ENCODE data around the gene CLASRP.

The CLASRP gene

DNA sequence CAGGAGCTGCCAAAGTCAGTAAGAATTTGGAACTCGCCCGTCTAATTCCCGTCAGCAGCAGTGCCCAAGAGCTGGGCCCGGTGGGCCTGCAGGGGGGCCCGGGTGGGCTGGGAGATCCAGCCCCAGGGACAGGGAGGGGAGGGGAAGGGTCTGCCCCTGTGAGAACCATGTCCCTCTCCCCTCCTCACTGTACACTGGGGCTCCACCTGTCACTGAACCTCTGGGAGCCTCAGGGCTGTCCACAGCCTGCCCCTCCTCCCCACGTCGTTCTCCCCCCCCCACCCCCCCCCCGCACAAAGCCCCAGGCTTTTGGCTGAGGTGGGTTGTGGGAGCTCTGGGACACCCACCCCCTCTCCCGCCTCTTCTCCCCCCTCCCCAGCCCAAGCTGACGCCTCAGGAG, 29.2 kb downstream of the CLASRP start:
- TF ChIP-seq TAF1 (IDR thresholded peaks at IDR 0.05; ENCODE audit: borderline replicate concordance, insufficient read depth, low read length) (no peak), SIN3A (IDR thresholded peaks at IDR 0.05; ENCODE audit: borderline replicate concordance, insufficient read depth, low read length) (no peak), POLR2AphosphoS5 (IDR thresholded peaks at IDR 0.05; ENCODE audit: low read depth, low read length) (no peak)

GRCh38 chr19:45069056-45069455, 30.2 kb downstream of the CLASRP start:
- TF ChIP-seq SIN3A (IDR thresholded peaks at IDR 0.05; ENCODE audit: borderline replicate concordance, insufficient read depth, low read length) (no peak), TAF1 (IDR thresholded peaks at IDR 0.05; ENCODE audit: borderline replicate concordance, insufficient read depth, low read length) (no peak), POLR2AphosphoS5 (IDR thresholded peaks at IDR 0.05; ENCODE audit: low read depth, low read length) (no peak), REST (IDR thresholded peaks at IDR 0.05; ENCODE audit: insufficient read depth in 1 of 2, low read depth in 2 of 2, low read length in 2 of 2) (no peak), FOXP2 (optimal IDR thresholded peaks at IDR 0.05; ENCODE audit: borderline replicate concordance, extremely low read depth, extremely low read length, insufficient read depth) (no peak)

- no peak for TF ChIP-seq SIN3A (IDR thresholded peaks at IDR 0.05; ENCODE audit: borderline replicate concordance, insufficient read depth, low read length)
- no peak for TF ChIP-seq FOXP2 (optimal IDR thresholded peaks at IDR 0.05; ENCODE audit: borderline replicate concordance, extremely low read depth, extremely low read length, insufficient read depth)
- TF ChIP-seq TAF1 (IDR thresholded peaks at IDR 0.05; ENCODE audit: borderline replicate concordance, insufficient read depth, low read length), result no peak
- no peak for TF ChIP-seq POLR2AphosphoS5 (IDR thresholded peaks at IDR 0.05; ENCODE audit: low read depth, low read length)
- no peak for TF ChIP-seq REST (IDR thresholded peaks at IDR 0.05; ENCODE audit: insufficient read depth in 1 of 2, low read depth in 2 of 2, low read length in 2 of 2)
Observed at GRCh38 chr19:45070214-45070613, 31.4 kb downstream of the CLASRP start.

DNA sequence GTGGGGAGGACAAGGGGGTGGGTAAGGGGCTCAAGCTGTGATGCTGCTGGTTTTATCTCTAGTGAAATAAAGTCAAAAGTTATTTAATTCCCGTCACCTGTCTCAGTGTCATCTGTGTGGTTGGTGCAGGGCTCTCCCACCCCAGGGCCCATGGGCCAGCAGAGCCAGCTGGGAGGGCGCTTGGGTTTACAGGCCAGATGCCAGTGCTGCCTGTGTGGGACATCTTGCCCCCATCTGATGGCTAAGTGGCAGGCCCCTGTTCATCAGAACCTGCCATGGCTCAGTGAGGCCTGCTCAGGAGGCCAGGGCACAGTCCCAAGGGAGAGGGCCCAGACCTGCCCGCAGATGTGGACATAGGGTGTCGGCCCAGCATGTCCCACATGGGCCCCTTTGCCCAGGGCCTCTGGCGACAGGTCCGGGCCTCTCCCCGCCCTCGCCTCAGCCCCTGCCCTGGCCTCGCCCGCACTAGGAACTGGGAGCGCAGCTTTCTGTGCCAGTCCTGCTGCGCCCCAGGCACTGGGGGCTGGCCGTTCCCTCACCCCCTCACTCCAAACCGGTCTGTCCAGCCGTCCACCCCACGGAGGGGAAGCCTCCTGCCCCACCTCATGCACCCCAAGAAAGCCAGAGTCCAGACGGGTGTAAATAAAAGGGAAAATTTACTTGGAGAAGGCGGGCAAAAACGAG, 32.2 kb downstream of the CLASRP start:
- no peak for TF ChIP-seq FOXP2 (optimal IDR thresholded peaks at IDR 0.05; ENCODE audit: borderline replicate concordance, extremely low read depth, extremely low read length, insufficient read depth)
- TF ChIP-seq TAF1 (IDR thresholded peaks at IDR 0.05; ENCODE audit: borderline replicate concordance, insufficient read depth, low read length), result no peak

GRCh38 chr19:45071545-45071938, 32.7 kb downstream of the CLASRP start:
- TF ChIP-seq SIN3A (IDR thresholded peaks at IDR 0.05; ENCODE audit: borderline replicate concordance, insufficient read depth, low read length) (no peak), REST (IDR thresholded peaks at IDR 0.05; ENCODE audit: insufficient read depth in 1 of 2, low read depth in 2 of 2, low read length in 2 of 2) (no peak), TAF1 (IDR thresholded peaks at IDR 0.05; ENCODE audit: borderline replicate concordance, insufficient read depth, low read length) (no peak), FOXP2 (optimal IDR thresholded peaks at IDR 0.05; ENCODE audit: borderline replicate concordance, extremely low read depth, extremely low read length, insufficient read depth) (no peak), POLR2AphosphoS5 (IDR thresholded peaks at IDR 0.05; ENCODE audit: low read depth, low read length) (no peak)

DNA sequence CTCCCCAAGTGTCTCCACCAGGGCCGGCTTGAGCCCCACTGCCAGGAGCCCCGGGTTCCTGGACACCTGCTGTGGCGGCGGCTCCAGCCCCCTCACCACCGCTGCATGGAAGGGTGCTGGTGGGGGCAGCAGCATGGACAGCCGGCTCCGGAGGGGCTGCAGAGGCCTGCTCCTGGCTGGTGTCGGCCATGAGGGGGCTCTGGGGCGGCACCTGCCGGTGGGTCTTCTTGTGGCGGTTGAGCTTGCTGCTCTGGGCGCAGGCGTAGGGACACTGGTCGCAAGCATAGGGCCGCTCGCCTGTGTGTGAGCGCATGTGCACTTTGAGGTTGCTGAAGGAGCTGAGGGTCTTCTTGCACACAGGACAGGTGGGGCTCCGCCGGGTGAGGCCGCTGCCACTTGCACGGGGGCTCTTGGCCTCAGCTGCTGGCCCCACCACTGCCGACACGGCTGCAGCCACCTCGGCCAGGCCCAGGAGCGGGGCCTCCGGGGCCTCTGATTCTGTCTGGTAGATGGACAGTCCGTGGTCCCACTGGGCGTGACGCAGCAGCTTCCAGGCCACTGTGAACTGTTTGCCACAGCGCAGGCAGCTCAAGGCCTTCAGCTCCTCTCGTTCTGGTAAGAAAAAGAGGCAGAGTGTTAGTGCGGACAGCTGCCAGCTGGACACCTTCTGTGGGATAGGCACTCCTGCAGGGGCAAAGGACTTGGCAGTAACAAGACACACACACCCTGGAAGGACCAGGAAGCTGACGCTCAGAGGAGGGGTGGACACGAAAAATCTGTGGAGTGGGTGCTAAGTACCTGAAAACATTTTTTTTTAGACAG, 33.3 kb downstream of the CLASRP start:
- TF ChIP-seq FOXP2 (optimal IDR thresholded peaks at IDR 0.05; ENCODE audit: borderline replicate concordance, extremely low read depth, extremely low read length, insufficient read depth) (no peak), TAF1 (IDR thresholded peaks at IDR 0.05; ENCODE audit: borderline replicate concordance, insufficient read depth, low read length) (no peak), REST (IDR thresholded peaks at IDR 0.05; ENCODE audit: insufficient read depth in 1 of 2, low read depth in 2 of 2, low read length in 2 of 2) (no peak), POLR2AphosphoS5 (IDR thresholded peaks at IDR 0.05; ENCODE audit: low read depth, low read length) (no peak), SIN3A (IDR thresholded peaks at IDR 0.05; ENCODE audit: borderline replicate concordance, insufficient read depth, low read length) (no peak)
